HEK293T (cell line): ENCODE measurements around the gene LRP1B.

Experiments used
- CTBP1 ChIP-seq: fragments of 450-650 bp; IDR thresholded peaks from 2 replicates; pipeline ENCODE4 v1.6.1; 2016; ENCODE audit warnings: borderline replicate concordance
- FOXM1 ChIP-seq: fragments of 450-650 bp; IDR thresholded peaks from 2 replicates; pipeline ENCODE4 v1.6.1; 2017; ENCODE audit warnings: mild to moderate bottlenecking, borderline replicate concordance
- L3MBTL2 ChIP-seq: fragments of 450-650 bp; conservative IDR thresholded peaks from 2 replicates; pipeline ENCODE4 v1.6.1; 2016; ENCODE audit warnings: mild to moderate bottlenecking
- NFRKB ChIP-seq: fragments of 450-650 bp; IDR thresholded peaks from 2 replicates; pipeline ENCODE4 v1.6.1; 2016; ENCODE audit warnings: mild to moderate bottlenecking, moderate library complexity

GRCh38 chr2:140288213-140288612, 1842.6 kb downstream of the LRP1B start:
- TF ChIP-seq CTBP1 (no peak), L3MBTL2 (no peak), FOXM1 (no peak), NFRKB (no peak)
